ENCODE data around the gene ZNF488.

The ZNF488 gene

DNA sequence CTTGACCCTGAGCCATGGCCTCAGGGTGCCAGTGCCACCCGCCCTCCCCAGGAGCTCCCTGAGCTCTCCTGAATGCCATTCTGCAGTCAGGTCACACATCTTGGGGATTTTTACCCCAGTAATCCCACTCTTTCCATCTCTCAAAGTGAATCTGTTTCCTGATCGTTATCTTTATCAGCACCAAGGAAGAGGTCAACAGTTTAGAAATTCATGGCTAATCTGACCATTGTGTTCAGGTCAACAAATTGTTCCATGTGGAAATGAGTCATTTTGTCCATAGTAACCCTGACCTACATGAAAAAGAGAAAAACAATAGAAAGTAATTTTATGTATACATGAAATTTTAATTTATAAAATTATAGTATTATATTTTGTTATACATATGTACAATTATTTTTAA lies 28.8 kb upstream of the ZNF488 start:
- Histone ChIP-seq H3K27me3 (ENCODE audit: insufficient read depth, poor library complexity, severe bottlenecking) (no peaks in the 10 kb centered on the region), H3K4me3 (replicated peaks; ENCODE audit: insufficient read depth, low read length) (no peak overlapping the region), H3K27ac (replicated peaks) (no peak overlapping the region)
- TF ChIP-seq GABPA (IDR thresholded peaks at IDR 0.05; ENCODE audit: low read depth) (no peak), SPI1 (IDR thresholded peaks at IDR 0.05; ENCODE audit: borderline replicate concordance, low read depth) (no peak), POLR2AphosphoS5 (IDR thresholded peaks at IDR 0.05; ENCODE audit: low read depth) (no peak)
- TF ChIP-seq, protein P1, sequence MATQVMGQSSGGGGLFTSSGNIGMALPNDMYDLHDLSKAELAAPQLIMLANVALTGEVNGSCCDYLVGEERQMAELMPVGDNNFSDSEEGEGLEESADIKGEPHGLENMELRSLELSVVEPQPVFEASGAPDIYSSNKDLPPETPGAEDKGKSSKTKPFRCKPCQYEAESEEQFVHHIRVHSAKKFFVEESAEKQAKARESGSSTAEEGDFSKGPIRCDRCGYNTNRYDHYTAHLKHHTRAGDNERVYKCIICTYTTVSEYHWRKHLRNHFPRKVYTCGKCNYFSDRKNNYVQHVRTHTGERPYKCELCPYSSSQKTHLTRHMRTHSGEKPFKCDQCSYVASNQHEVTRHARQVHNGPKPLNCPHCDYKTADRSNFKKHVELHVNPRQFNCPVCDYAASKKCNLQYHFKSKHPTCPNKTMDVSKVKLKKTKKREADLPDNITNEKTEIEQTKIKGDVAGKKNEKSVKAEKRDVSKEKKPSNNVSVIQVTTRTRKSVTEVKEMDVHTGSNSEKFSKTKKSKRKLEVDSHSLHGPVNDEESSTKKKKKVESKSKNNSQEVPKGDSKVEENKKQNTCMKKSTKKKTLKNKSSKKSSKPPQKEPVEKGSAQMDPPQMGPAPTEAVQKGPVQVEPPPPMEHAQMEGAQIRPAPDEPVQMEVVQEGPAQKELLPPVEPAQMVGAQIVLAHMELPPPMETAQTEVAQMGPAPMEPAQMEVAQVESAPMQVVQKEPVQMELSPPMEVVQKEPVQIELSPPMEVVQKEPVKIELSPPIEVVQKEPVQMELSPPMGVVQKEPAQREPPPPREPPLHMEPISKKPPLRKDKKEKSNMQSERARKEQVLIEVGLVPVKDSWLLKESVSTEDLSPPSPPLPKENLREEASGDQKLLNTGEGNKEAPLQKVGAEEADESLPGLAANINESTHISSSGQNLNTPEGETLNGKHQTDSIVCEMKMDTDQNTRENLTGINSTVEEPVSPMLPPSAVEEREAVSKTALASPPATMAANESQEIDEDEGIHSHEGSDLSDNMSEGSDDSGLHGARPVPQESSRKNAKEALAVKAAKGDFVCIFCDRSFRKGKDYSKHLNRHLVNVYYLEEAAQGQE (IDR thresholded peaks at IDR 0.05; ENCODE audit: insufficient replicate concordance, low read depth): no peak
- TF ChIP-seq, protein P2, sequence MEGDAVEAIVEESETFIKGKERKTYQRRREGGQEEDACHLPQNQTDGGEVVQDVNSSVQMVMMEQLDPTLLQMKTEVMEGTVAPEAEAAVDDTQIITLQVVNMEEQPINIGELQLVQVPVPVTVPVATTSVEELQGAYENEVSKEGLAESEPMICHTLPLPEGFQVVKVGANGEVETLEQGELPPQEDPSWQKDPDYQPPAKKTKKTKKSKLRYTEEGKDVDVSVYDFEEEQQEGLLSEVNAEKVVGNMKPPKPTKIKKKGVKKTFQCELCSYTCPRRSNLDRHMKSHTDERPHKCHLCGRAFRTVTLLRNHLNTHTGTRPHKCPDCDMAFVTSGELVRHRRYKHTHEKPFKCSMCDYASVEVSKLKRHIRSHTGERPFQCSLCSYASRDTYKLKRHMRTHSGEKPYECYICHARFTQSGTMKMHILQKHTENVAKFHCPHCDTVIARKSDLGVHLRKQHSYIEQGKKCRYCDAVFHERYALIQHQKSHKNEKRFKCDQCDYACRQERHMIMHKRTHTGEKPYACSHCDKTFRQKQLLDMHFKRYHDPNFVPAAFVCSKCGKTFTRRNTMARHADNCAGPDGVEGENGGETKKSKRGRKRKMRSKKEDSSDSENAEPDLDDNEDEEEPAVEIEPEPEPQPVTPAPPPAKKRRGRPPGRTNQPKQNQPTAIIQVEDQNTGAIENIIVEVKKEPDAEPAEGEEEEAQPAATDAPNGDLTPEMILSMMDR (IDR thresholded peaks at IDR 0.05; ENCODE audit: insufficient read depth, low read length): no peak
- no peak for DNase-seq (ENCODE audit: low read depth in 1 of 2, low spot score in 1 of 2)

DNA sequence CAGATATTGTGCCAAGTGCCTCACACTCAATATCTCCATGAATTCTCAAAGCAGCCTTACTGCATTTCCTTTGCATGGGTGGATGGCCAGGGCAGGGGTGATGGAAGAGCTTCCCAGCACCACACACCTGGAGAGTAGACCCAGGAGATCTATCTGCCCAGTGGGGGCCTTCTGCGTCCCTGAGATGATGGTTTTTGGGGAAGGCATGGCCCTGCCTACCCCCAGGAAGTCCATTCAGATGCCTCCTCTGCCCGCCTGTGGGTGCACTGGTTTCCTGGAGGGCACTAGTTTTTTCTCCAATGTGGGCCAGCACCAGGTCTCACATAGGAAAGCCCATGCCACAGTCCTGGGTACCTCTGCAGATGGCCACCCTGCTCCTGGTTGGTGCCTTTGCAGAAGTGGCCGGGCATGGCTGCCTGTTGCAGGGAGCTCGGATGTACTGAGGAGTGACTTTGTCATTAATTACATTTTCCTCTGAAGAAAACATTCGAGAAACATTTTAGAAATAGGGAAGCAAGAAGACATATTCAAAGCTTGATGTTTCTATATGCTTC lies 28.2 kb upstream of the ZNF488 start:
- Histone ChIP-seq H3K4me3 (replicated peaks; ENCODE audit: insufficient read depth, low read length) (no peak overlapping the region), H3K27ac (replicated peaks) (no peak overlapping the region), H3K27me3 (ENCODE audit: insufficient read depth, poor library complexity, severe bottlenecking) (no peaks in the 10 kb centered on the region)
- TF ChIP-seq POLR2AphosphoS5 (IDR thresholded peaks at IDR 0.05; ENCODE audit: low read depth): no peak
- no peak for TF ChIP-seq SPI1 (IDR thresholded peaks at IDR 0.05; ENCODE audit: borderline replicate concordance, low read depth)
- TF ChIP-seq, protein P1 (IDR thresholded peaks at IDR 0.05; ENCODE audit: insufficient replicate concordance, low read depth): no peak
- TF ChIP-seq, protein P2 (IDR thresholded peaks at IDR 0.05; ENCODE audit: insufficient read depth, low read length): no peak
- TF ChIP-seq GABPA (IDR thresholded peaks at IDR 0.05; ENCODE audit: low read depth): no peak
- DNase-seq (ENCODE audit: low read depth in 1 of 2, low spot score in 1 of 2): no peak

DNA sequence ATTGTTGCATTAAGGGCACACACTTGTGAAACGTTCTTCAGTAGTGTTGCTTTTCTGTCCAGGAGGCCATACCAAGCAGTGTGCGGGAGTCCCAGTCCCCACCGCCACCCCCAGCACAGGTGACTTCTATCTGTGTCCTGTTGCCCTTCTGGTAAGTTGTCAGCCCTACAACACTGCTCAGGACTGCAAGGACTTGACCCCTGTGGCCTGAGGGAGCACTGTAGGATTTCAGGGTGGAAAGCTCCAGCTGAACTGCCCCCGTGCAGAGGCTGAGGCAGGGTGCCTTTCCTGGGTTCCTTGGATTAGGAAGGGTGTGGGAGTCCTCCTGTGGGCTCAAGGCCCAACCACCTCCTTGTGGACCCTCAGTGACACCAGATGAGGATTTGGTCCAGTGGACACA lies 26.8 kb upstream of the ZNF488 start:
- Histone ChIP-seq H3K27me3 (ENCODE audit: insufficient read depth, poor library complexity, severe bottlenecking) (no peaks in the 10 kb centered on the region), H3K4me3 (replicated peaks; ENCODE audit: insufficient read depth, low read length) (no peak overlapping the region), H3K27ac (replicated peaks) (no peak overlapping the region)
- no peak for DNase-seq (ENCODE audit: low read depth in 1 of 2, low spot score in 1 of 2)
- no peak for TF ChIP-seq GABPA (IDR thresholded peaks at IDR 0.05; ENCODE audit: low read depth)
- no peak for TF ChIP-seq SPI1 (IDR thresholded peaks at IDR 0.05; ENCODE audit: borderline replicate concordance, low read depth)
- TF ChIP-seq, protein P1 (IDR thresholded peaks at IDR 0.05; ENCODE audit: insufficient replicate concordance, low read depth): no peak
- no peak for TF ChIP-seq POLR2AphosphoS5 (IDR thresholded peaks at IDR 0.05; ENCODE audit: low read depth)
- TF ChIP-seq, protein P2 (IDR thresholded peaks at IDR 0.05; ENCODE audit: insufficient read depth, low read length): no peak
